HepG2 (cell line): Measurements from ENCODE around the gene JUND. TPM values are rescaled to one million over a fixed set of nuclear protein-coding genes. Genes with fewer than 3 reads are reported as not detected.
A peak's percentile ranks its signal among the peaks of the same experiment; 100 is the strongest.

Experiments used
- ATAC-seq: fragments of 200-7000 bp; cut with Tn5 transposase; 3 replicates; pipeline ENCODE4 v1.9.1; 2020; ENCODE audit warnings: mild to moderate bottlenecking, moderate library complexity
- BruUV-seq: library from RNA; stranded (reverse); fragments of 400-500 nt; replicated peaks from 2 replicates; lab custom pipeline; 2021; lab: Mats Ljungman, UMichigan
- CTCF ChIA-PET: fragments of 300-600 bp; formaldehyde crosslinking; extraction: SDS; loops from one replicate; lab custom pipeline; 2021; ENCODE audit warnings: low total read pairs, inconsistent platforms, low intra/inter-chr PET ratio; lab: Yijun Ruan, JAX
- POLR2A ChIA-PET: fragments of 350-600 bp; sonication (Branson Sonifier 250); formaldehyde crosslinking; loops from one replicate; lab custom pipeline; 2020; ENCODE audit warnings: antibody characterized with exemption, inconsistent platforms; lab: Yijun Ruan, JAX
- DNase-seq: peaks from one replicate; pipeline ENCODE4 v3.0.0-alpha.2; 2015; ENCODE audit warnings: low spot score
- FAIRE-seq: peaks from 3 replicates; lab custom pipeline; 2011; peaks lifted over from hg19 to GRCh38; lab: Jason Lieb, UNC
- H2AFZ ChIP-seq: one replicate; pipeline ENCODE4 v1.6.1; 2011; ENCODE audit warnings: low read length, inconsistent platforms
- H3K27ac ChIP-seq: fragments of 300-600 bp; 3 replicates; pipeline ENCODE4 v1.8.0; 2011; ENCODE audit warnings: mixed run types, mild to moderate bottlenecking, mixed read lengths, low read length, inconsistent platforms; ENCODE audit not compliant: insufficient read depth; ENCODE audit errors: extremely low read length
- H3K27me3 ChIP-seq, 2 experiments: fragments of 200-600 bp in 1 of 2; 2 replicates in 1 of 2; 3 replicates in 1 of 2; pipeline versions ENCODE4 v1.6.0 to v1.8.0; 2011; ENCODE audit warnings: low read length in 2 of 2, mild to moderate bottlenecking in 2 of 2, moderate library complexity in 2 of 2, inconsistent platforms in 1 of 2; ENCODE audit not compliant: insufficient read depth in 2 of 2, control insufficient read depth in 1 of 2
- H3K36me3 ChIP-seq, 2 experiments: fragments of 200-600 bp in 1 of 2; replicated peaks in 1 of 2; 2 replicates in 1 of 2; 3 replicates in 1 of 2; pipeline versions ENCODE4 v1.5.1 to v1.8.0; 2011; ENCODE audit warnings: low read length in 2 of 2, inconsistent platforms in 1 of 2; ENCODE audit not compliant: insufficient read depth in 2 of 2, control insufficient read depth in 1 of 2
- H3K4me1 ChIP-seq: 2 replicates; pipeline ENCODE4 v1.5.1; 2012; ENCODE audit warnings: low read length, inconsistent platforms; ENCODE audit not compliant: insufficient read depth
- H3K4me2 ChIP-seq: 2 replicates; pipeline ENCODE4 v1.6.0; 2011; ENCODE audit warnings: low read depth, low read length, inconsistent platforms
- H3K4me3 ChIP-seq, 3 experiments: fragments of 200-600 bp in 1 of 3; sonication (generic), shearing (Covaris generic) in 1 of 3; replicated peaks in 1 of 3; 2 replicates each; pipeline ENCODE4 v1.5.1; 2011 to 2016; ENCODE audit warnings: low read length in 3 of 3, inconsistent platforms in 2 of 3, low read depth in 2 of 3, mild to moderate bottlenecking in 2 of 3, control low read depth in 1 of 3, mixed read lengths in 1 of 3; ENCODE audit not compliant: insufficient read depth in 1 of 3
- H3K79me2 ChIP-seq: one replicate; pipeline ENCODE4 v1.6.1; 2011; ENCODE audit warnings: low read length, inconsistent platforms; ENCODE audit not compliant: insufficient read depth
- H3K9ac ChIP-seq: 2 replicates; pipeline ENCODE4 v1.6.0; 2011; ENCODE audit warnings: mild to moderate bottlenecking, low read depth, low read length, inconsistent platforms; ENCODE audit not compliant: insufficient read depth
- H3K9me3 ChIP-seq: 2 replicates; pipeline ENCODE4 v1.5.1; 2012; ENCODE audit warnings: mild to moderate bottlenecking, low read length
- H4K20me1 ChIP-seq: 2 replicates; pipeline ENCODE4 v1.6.0; 2011; ENCODE audit warnings: inconsistent platforms, mild to moderate bottlenecking, low read length, moderate library complexity; ENCODE audit not compliant: insufficient read depth
- ISX ChIP-seq: sonication (generic); formaldehyde crosslinking; conservative IDR thresholded peaks from 2 replicates; pipeline ENCODE4 v1.5.0; 2020; ENCODE audit warnings: missing genetic modification reagents
- JARID2 ChIP-seq: sonication (generic); formaldehyde crosslinking; IDR thresholded peaks from 2 replicates; pipeline ENCODE4 v1.8.1; 2023; ENCODE audit warnings: missing genetic modification reagents, inconsistent platforms; ENCODE audit not compliant: insufficient replicate concordance
- SCMH1 ChIP-seq: sonication (generic); formaldehyde crosslinking; IDR thresholded peaks from 2 replicates; pipeline ENCODE4 v1.9.0; 2021; ENCODE audit warnings: missing genetic modification reagents, mild to moderate bottlenecking, borderline replicate concordance
- SMYD3 ChIP-seq: sonication (generic); formaldehyde crosslinking; IDR thresholded peaks from 2 replicates; pipeline ENCODE4 v1.8.1; 2023; ENCODE audit warnings: mild to moderate bottlenecking, missing genetic modification reagents
- SP140L ChIP-seq: sonication (generic); formaldehyde crosslinking; IDR thresholded peaks from 2 replicates; pipeline ENCODE4 v1.4.0; 2020; ENCODE audit warnings: missing genetic modification reagents, borderline replicate concordance
- TOE1 ChIP-seq: sonication (generic); formaldehyde crosslinking; IDR thresholded peaks from 2 replicates; pipeline ENCODE4 v1.4.0; 2020; ENCODE audit warnings: mild to moderate bottlenecking, missing genetic modification reagents
- ZBTB38 ChIP-seq: sonication (generic); formaldehyde crosslinking; IDR thresholded peaks from 2 replicates; pipeline ENCODE4 v1.5.1; 2020; ENCODE audit warnings: mild to moderate bottlenecking, missing genetic modification reagents
- ZFP36L2 ChIP-seq: sonication (generic); formaldehyde crosslinking; IDR thresholded peaks from 2 replicates; pipeline ENCODE4 v1.4.0; 2020; ENCODE audit warnings: missing genetic modification reagents
- ZFYVE20 ChIP-seq: sonication (generic); formaldehyde crosslinking; IDR thresholded peaks from 2 replicates; pipeline ENCODE4 v1.8.0; 2023; ENCODE audit warnings: low read depth, mild to moderate bottlenecking, moderate library complexity, missing genetic modification reagents, borderline replicate concordance
- ZNF3 ChIP-seq: IDR thresholded peaks from 2 replicates; pipeline ENCODE4 v1.7.0; 2017; ENCODE audit warnings: inconsistent platforms
- WGBS: methylation state at CpG from one replicate; pipeline ENCODE4 v1.1.6; 2017; ENCODE audit warnings: low lambda C conversion rate; 5-methylcytosine and 5-hydroxymethylcytosine counted together
- in situ Hi-C: cut with HindIII; loops from 2 replicates; pipeline ENCODE4 v1.10.0; 2017; ENCODE audit warnings: low pct_unique_long_range_greater_than_20kb; ENCODE audit not compliant: extremely low pct_ligation_motif_present
- intact Hi-C: fragments of 100-400 bp; cut with micrococcal nuclease; formaldehyde crosslinking; loops from one replicate; pipeline ENCODE4 v1.10.0; 2022; ENCODE audit not compliant: unreplicated experiment
- polyA plus RNA-seq, 8 experiments: library from polyadenylated mRNA; depleted of rRNA in 3 of 8; stranded (reverse) in 7 of 8; unstranded in 1 of 8; fragments of >200 nt; fragmentation: Illumina TruSeq in 4 of 8; extraction: Trizol in 4 of 8; gene quantifications; 2 replicates each; pipeline versions ENCODE4 v1.2.1 to v1.2.3, GENCODE V29; 2011 to 2016; ENCODE audit warnings: low read depth in 4 of 8, missing spikeins in 1 of 8, mixed read lengths in 1 of 8; ENCODE audit not compliant: insufficient read depth in 1 of 8
- total RNA-seq, 5 experiments: library from RNA; depleted of rRNA; stranded (reverse); fragments of >200 nt; fragmentation: Illumina TruSeq; extraction: Trizol; gene quantifications; 2 replicates each; pipeline ENCODE4 v1.2.3, GENCODE V29; 2016; ENCODE audit warnings: low read depth in 1 of 5
- TF ChIP-seq, protein P1 (sequence below): sonication (generic); formaldehyde crosslinking; IDR thresholded peaks from 2 replicates; pipeline ENCODE4 v1.9.0; 2021; ENCODE audit warnings: missing genetic modification reagents, borderline replicate concordance
- TF ChIP-seq, protein P2 (sequence below): sonication (generic); formaldehyde crosslinking; IDR thresholded peaks from 2 replicates; pipeline ENCODE4 v1.5.0; 2020; ENCODE audit warnings: mild to moderate bottlenecking, missing genetic modification reagents, moderate library complexity

Gene JUND
- total and polyA plus RNA-seq, 2 of the 13 experiments (the other 11 are each of a cell fraction or from before 2014, with no cell fraction given), result 41.2 to 59.8 TPM

GRCh38 chr19:18328340-18329034 lies 47.1 kb upstream of the JUND start (continued):
- TF ChIP-seq, protein P1, sequence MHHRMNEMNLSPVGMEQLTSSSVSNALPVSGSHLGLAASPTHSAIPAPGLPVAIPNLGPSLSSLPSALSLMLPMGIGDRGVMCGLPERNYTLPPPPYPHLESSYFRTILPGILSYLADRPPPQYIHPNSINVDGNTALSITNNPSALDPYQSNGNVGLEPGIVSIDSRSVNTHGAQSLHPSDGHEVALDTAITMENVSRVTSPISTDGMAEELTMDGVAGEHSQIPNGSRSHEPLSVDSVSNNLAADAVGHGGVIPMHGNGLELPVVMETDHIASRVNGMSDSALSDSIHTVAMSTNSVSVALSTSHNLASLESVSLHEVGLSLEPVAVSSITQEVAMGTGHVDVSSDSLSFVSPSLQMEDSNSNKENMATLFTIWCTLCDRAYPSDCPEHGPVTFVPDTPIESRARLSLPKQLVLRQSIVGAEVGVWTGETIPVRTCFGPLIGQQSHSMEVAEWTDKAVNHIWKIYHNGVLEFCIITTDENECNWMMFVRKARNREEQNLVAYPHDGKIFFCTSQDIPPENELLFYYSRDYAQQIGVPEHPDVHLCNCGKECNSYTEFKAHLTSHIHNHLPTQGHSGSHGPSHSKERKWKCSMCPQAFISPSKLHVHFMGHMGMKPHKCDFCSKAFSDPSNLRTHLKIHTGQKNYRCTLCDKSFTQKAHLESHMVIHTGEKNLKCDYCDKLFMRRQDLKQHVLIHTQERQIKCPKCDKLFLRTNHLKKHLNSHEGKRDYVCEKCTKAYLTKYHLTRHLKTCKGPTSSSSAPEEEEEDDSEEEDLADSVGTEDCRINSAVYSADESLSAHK (CRISPR knock-in tag), result no peak
- TF ChIP-seq SCMH1 (CRISPR knock-in tag) (no peak), JARID2 (no peak), SMYD3 (CRISPR knock-in tag) (no peak), ISX (no peak), ZFYVE20 (no peak)
- TF ChIP-seq, all 625 proteins: peak for 62

DNA sequence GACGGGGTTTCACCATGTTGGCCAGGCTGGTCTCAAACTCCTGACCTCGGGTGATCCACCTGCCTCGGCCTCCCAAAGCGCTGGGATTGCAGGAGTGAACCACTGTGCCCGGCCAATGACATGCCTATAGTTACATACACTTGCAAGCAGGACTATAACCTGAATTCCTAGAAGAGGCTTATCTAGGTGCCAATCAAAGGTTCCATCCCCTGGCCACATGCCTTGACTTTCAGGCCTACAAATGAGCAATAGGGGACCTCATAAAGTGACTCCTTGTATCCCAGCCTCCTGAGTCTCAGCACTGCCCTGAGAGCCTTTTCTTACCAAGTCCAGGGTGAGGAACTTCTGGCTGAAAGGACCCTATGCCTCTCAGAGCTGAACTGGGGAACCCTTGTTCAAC lies 45.4 kb upstream of the JUND start:
- no peak overlapping the region for H3K4me3 ChIP-seq

More for the DNA sequence above, 45.4 kb upstream of the JUND start:
- intact Hi-C loops, result no loop called here
- Histone ChIP-seq H3K27ac (no peak overlapping the region), H3K4me1 (peaks cover 64% of the 10 kb centered on the region), H3K4me2 (no peak overlapping the region), H3K79me2 (peaks cover 10% of the 10 kb centered on the region), H2AFZ (peak overlapping the region; percentile 23), H4K20me1 (no peaks in the 10 kb centered on the region), H3K9ac (no peak overlapping the region), H3K36me3 (no peaks in the 10 kb centered on the region), H3K9me3 (no peaks in the 10 kb centered on the region), H3K27me3 (no peaks in the 10 kb centered on the region)
- ChIA-PET CTCF (no interaction called here), POLR2A (interaction anchor here (3.3 to 6.5 kb wide), 2 partner anchors 12 to 47 kb away, joined by 36 to 110 read pairs; partner anchors contain the start of genes JUND and PGPEP1)
- in situ Hi-C loops, result no loop called here
- ATAC-seq (no peak), DNase-seq (no peak), FAIRE-seq (no peak)
- WGBS, result 25% methylated on average over 5 of the region's 5 CpGs
- no TSS peak for BruUV-seq
- no peak for TF ChIP-seq ZBTB38
- TF ChIP-seq ZFP36L2 (CRISPR knock-in tag), result no peak
- TF ChIP-seq, protein P2, sequence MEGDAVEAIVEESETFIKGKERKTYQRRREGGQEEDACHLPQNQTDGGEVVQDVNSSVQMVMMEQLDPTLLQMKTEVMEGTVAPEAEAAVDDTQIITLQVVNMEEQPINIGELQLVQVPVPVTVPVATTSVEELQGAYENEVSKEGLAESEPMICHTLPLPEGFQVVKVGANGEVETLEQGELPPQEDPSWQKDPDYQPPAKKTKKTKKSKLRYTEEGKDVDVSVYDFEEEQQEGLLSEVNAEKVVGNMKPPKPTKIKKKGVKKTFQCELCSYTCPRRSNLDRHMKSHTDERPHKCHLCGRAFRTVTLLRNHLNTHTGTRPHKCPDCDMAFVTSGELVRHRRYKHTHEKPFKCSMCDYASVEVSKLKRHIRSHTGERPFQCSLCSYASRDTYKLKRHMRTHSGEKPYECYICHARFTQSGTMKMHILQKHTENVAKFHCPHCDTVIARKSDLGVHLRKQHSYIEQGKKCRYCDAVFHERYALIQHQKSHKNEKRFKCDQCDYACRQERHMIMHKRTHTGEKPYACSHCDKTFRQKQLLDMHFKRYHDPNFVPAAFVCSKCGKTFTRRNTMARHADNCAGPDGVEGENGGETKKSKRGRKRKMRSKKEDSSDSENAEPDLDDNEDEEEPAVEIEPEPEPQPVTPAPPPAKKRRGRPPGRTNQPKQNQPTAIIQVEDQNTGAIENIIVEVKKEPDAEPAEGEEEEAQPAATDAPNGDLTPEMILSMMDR (CRISPR knock-in tag), result no peak
- no peak for TF ChIP-seq SP140L (CRISPR knock-in tag)
- TF ChIP-seq ZNF3 (CRISPR knock-in tag), result no peak
- no peak for TF ChIP-seq TOE1 (CRISPR knock-in tag)
